ENCODE results near the gene RIPK1.

Gene RIPK1

GRCh38 chr6:3085074-3085473, 16.8 kb downstream of the RIPK1 start:
- DNase-seq (ENCODE audit: low spot score), result no peak

GRCh38 chr6:3086282-3086946, 18.1 kb downstream of the RIPK1 start:
- no peak for DNase-seq (ENCODE audit: low spot score)

- no peak for DNase-seq (ENCODE audit: low spot score)
These were observed 20.2 kb downstream of the RIPK1 start for GRCh38 chr6:3088446-3088845.

- DNase-seq (ENCODE audit: low spot score), result no peak
These were observed 20.7 kb downstream of the RIPK1 start for GRCh38 chr6:3088968-3089367.

GRCh38 chr6:3090013-3090412, 21.7 kb downstream of the RIPK1 start:
- DNase-seq (ENCODE audit: low spot score), result no peak

GRCh38 chr6:3094815-3095214, 26.5 kb downstream of the RIPK1 start:
- no peak for DNase-seq (ENCODE audit: low spot score)

GRCh38 chr6:3102875-3103274, 34.6 kb downstream of the RIPK1 start:
- no peak for DNase-seq (ENCODE audit: low spot score)

GRCh38 chr6:3108746-3109414, 40.6 kb downstream of the RIPK1 start:
- no peak for DNase-seq (ENCODE audit: low spot score)

GRCh38 chr6:3109761-3110160, 41.5 kb downstream of the RIPK1 start:
- no peak for DNase-seq (ENCODE audit: low spot score)

GRCh38 chr6:3114377-3114776, 46.1 kb downstream of the RIPK1 start:
- no peak for DNase-seq (ENCODE audit: low spot score)

GRCh38 chr6:3117912-3118352, 49.6 kb downstream of the RIPK1 start:
- no peak for DNase-seq (ENCODE audit: low spot score)

GRCh38 chr6:3118353-3119039, 50.2 kb downstream of the RIPK1 start, which contains the start of gene BPHL:
Gene BPHL (plus strand): TSS chr6:3118711. CDS start chr6:3118741, 30 bp downstream.
- DNase-seq (ENCODE audit: low spot score), result peak; percentile 98

- DNase-seq (ENCODE audit: low spot score), result no peak
These were observed 50.9 kb downstream of the RIPK1 start for GRCh38 chr6:3119040-3119723.

- no peak for DNase-seq (ENCODE audit: low spot score)
These were observed 52.4 kb downstream of the RIPK1 start for GRCh38 chr6:3120765-3121089.

- DNase-seq (ENCODE audit: low spot score), result no peak
These were observed 54.5 kb downstream of the RIPK1 start for GRCh38 chr6:3122823-3123182.

- no peak for DNase-seq (ENCODE audit: low spot score)
These were observed 56.4 kb downstream of the RIPK1 start for GRCh38 chr6:3124667-3125066.

GRCh38 chr6:3125815-3126214, 57.5 kb downstream of the RIPK1 start:
- DNase-seq (ENCODE audit: low spot score), result no peak

- DNase-seq (ENCODE audit: low spot score), result no peak
These were observed 60.2 kb downstream of the RIPK1 start for GRCh38 chr6:3128356-3129108.

GRCh38 chr6:3131695-3132094, 63.4 kb downstream of the RIPK1 start:
- DNase-seq (ENCODE audit: low spot score), result no peak

GRCh38 chr6:3133515-3133914, 65.2 kb downstream of the RIPK1 start:
- DNase-seq (ENCODE audit: low spot score), result no peak

GRCh38 chr6:3135668-3136291, 67.5 kb downstream of the RIPK1 start:
- DNase-seq (ENCODE audit: low spot score), result no peak

All from ecto neural progenitor cell (in vitro differentiated cells).